Progenitor cell of endocrine pancreas (in vitro differentiated cells): ENCODE results near the gene ASB3. TPM values are rescaled to one million over a fixed set of nuclear protein-coding genes. Genes with fewer than 3 reads are reported as not detected.
"Not testable (repeated sequence)": the region's sequence is repeated elsewhere in the genome, so short reads cannot be mapped to it uniquely, and the experiment has no call there.

Experiments
- DNase-seq: peaks from one replicate; pipeline ENCODE4 v3.0.0; 2021; ENCODE audit warnings: low spot score; ENCODE audit not compliant: unreplicated experiment
- H3K27ac Mint-ChIP-seq: 2 replicates; pipeline ENCODE4 v1.8.0; 2021; ENCODE audit warnings: mild to moderate bottlenecking, moderate library complexity, mixed read lengths
- H3K27me3 Mint-ChIP-seq: 2 replicates; pipeline ENCODE4 v1.8.0; 2021; ENCODE audit warnings: mixed read lengths
- H3K36me3 Mint-ChIP-seq: 2 replicates; pipeline ENCODE4 v1.8.0; 2022; ENCODE audit warnings: mixed read lengths; ENCODE audit not compliant: insufficient read depth
- H3K4me1 Mint-ChIP-seq: 2 replicates; pipeline ENCODE4 v1.8.0; 2021; ENCODE audit warnings: low read depth, mixed read lengths
- H3K4me3 Mint-ChIP-seq: 2 replicates; pipeline ENCODE4 v1.8.0; 2021; ENCODE audit warnings: low read depth, mild to moderate bottlenecking, moderate library complexity, mixed read lengths
- H3K9me3 Mint-ChIP-seq: 2 replicates; pipeline ENCODE4 v1.8.0; 2021; ENCODE audit warnings: low read depth, mixed read lengths
- CTCF ChIP-seq: fragments of 200-600 bp; sonication (generic); IDR thresholded peaks from one replicate; pipeline ENCODE4 v1.5.0; 2021; ENCODE audit warnings: antibody characterized with exemption, mild to moderate bottlenecking; ENCODE audit not compliant: unreplicated experiment
- total RNA-seq: library from RNA; stranded (reverse); gene quantifications from 2 replicates; pipeline ENCODE4 v1.2.1, GENCODE V29; 2021

ASB3 gene
- total RNA-seq, 1 donor from 2014 or later, result 31.4 TPM

DNA sequence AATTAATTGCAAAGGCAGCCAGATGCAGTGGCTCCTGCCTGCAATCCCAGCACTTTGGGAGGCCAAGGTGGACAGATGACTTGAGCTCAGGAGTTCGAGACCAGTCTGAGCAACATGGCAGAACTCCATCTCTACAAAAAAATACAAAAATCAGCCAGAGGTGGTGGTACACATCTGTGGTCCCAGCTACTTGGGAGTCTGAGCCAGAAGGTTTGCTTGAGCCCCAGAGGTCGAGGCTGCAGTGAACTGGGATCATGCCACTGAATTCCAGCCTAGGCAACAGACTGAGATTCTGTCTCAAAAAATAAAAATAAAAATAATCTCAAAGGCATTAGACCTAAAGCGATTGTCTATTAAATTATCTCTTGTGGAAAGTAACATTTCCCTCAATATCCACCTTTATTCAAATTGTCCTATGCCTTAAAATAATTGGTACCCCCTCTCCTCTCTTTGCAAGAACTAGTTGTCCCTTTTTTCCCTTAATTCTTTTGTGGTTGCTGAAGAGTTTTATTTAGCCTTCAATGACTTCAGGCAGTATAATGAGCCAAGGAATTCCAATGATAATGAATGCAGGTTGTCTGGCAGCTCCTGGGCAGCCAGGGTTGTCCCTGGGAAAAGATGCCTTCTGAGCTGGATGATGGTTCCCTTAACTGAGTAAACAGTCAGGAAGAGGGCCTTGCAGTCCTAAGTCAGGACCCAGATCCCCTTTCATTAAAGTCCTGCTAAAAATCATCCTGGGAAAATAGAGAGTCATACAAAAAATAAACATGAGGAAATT is 40.8 kb upstream of the ASB3 start:
- Mint-ChIP-seq H3K4me3 (no peak overlapping the region), H3K36me3 (no peaks in the 10 kb centered on the region), H3K27ac (no peak overlapping the region), H3K27me3 (no peaks in the 10 kb centered on the region), H3K4me1 (peaks cover 2% of the 10 kb centered on the region), H3K9me3 (no peaks in the 10 kb centered on the region)
- TF ChIP-seq CTCF, result no peak
- DNase-seq, result no peak

DNA sequence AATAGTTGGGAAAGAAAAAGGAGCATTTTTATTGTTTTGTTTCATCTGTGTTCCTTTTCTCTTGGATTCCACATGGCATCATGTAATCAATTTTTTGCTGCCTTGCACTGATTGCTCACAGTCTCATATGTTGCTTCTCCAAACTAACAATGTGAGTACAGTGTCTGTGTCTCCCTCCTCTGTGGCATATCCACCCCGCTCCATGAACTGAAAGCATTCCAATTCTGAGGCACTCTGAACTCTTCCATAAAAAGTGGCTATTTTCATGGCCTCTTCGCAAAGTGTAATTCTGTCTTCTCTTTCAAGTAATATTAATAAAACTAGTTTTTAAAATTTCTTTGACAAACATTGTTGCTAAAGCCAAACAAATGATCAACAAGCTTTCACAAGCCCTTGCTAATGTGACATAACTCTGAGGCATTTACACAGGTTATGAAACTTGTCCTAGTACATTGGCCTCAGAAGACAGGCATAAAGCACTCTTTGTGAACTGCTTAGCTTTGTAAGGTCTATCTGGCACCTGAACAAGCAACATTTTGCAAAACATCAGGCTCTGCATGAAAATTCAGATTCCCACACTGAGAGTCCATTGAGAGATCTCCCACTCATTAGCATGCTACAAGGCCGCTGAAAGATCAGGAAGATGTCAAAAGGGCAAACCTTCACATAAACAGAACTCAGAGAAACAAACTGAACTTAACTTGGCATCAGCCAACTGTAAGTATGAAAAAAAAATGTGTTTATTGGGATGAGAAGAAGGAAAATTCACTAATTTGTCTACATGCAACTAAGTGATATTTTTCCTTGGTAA is 40.0 kb upstream of the ASB3 start:
- Mint-ChIP-seq H3K27ac (no peak overlapping the region), H3K4me1 (peaks cover 2% of the 10 kb centered on the region), H3K4me3 (no peak overlapping the region), H3K27me3 (no peaks in the 10 kb centered on the region), H3K9me3 (no peaks in the 10 kb centered on the region), H3K36me3 (no peaks in the 10 kb centered on the region)
- no peak for TF ChIP-seq CTCF
- DNase-seq, result no peak

- Mint-ChIP-seq H3K27ac (no peak overlapping the region), H3K4me1 (peaks cover 2% of the 10 kb centered on the region), H3K4me3 (no peak overlapping the region), H3K36me3 (no peaks in the 10 kb centered on the region), H3K27me3 (no peaks in the 10 kb centered on the region), H3K9me3 (no peaks in the 10 kb centered on the region)
- no peak for TF ChIP-seq CTCF
- DNase-seq, result no peak
Observed at GRCh38 chr2:53826030-53826410, 39.3 kb upstream of the ASB3 start.

GRCh38 chr2:53823639-53824038 is 36.9 kb upstream of the ASB3 start:
- DNase-seq, H3K9me3 Mint-ChIP-seq, H3K36me3 Mint-ChIP-seq, H3K27me3 Mint-ChIP-seq, H3K4me1 Mint-ChIP-seq, H3K27ac Mint-ChIP-seq, H3K4me3 Mint-ChIP-seq: not testable (repeated sequence)

DNA sequence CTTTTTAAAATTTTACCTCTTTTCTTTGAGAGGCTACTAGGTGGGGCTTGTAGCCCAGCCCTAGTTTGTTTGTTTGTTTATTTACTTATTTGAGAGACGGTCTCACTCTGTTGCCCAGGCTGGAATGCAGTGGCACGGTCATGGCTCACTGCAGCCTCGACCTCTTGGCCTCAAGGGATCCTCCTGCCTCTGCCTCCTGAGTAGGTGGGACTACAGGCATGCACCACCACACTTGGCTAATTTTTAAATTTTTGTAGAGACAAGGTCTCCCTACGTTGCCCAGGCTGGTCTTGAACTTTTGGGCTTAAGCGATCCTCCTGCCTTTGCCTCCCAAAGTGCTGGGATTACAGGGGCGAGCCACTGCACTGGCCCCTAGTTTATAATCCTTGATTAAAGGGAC is 35.1 kb upstream of the ASB3 start:
- no peaks in the 10 kb centered on the region for H3K9me3 Mint-ChIP-seq
- no peak overlapping the region for H3K4me3 Mint-ChIP-seq
- H3K36me3 Mint-ChIP-seq, result peaks cover 2% of the 10 kb centered on the region
- peaks cover 2% of the 10 kb centered on the region for H3K4me1 Mint-ChIP-seq
- DNase-seq, result no peak
- no peak overlapping the region for H3K27ac Mint-ChIP-seq
- no peak for TF ChIP-seq CTCF
- H3K27me3 Mint-ChIP-seq, result no peaks in the 10 kb centered on the region
